Fibroblast of lung (primary cell): ENCODE data around the gene MPP2. TPM values are rescaled to one million over a fixed set of nuclear protein-coding genes. Genes with fewer than 3 reads are reported as not detected.

Source experiments
- DNase-seq, 2 donors: peaks; one replicate each; pipeline versions ENCODE4 v3.0.0 to v3.0.0-alpha.2; 2010; ENCODE audit warnings: low read depth in 2 of 2
- H2AFZ ChIP-seq: 2 replicates; pipeline ENCODE4 v1.5.1; 2012; ENCODE audit warnings: low read length, control low read depth, inconsistent platforms
- H3K27ac ChIP-seq: 2 replicates; pipeline ENCODE4 v1.5.1; 2011; ENCODE audit warnings: low read length, control low read depth; ENCODE audit not compliant: insufficient read depth
- H3K27me3 ChIP-seq: 2 replicates; pipeline ENCODE4 v1.5.1; 2011; ENCODE audit warnings: mild to moderate bottlenecking, low read length; ENCODE audit not compliant: control insufficient read depth, insufficient read depth
- H3K36me3 ChIP-seq: 2 replicates; pipeline ENCODE4 v1.5.1; 2011; ENCODE audit warnings: low read length; ENCODE audit not compliant: control insufficient read depth, insufficient read depth
- H3K4me1 ChIP-seq: 2 replicates; pipeline ENCODE4 v1.5.1; 2011; ENCODE audit warnings: low read length; ENCODE audit not compliant: control insufficient read depth, insufficient read depth; ENCODE audit errors: extremely low read depth
- H3K4me2 ChIP-seq: 2 replicates; pipeline ENCODE4 v1.5.1; 2011; ENCODE audit warnings: low read length, control low read depth; ENCODE audit not compliant: insufficient read depth; ENCODE audit errors: extremely low read depth
- H3K4me3 ChIP-seq, 4 experiments: fragments of 200-600 bp in 1 of 4; sonication (generic) in 1 of 4; replicated peaks in 1 of 4; 2 replicates each; pipeline ENCODE4 v1.5.1; 2011 to 2016; ENCODE audit warnings: low read length in 4 of 4, low read depth in 3 of 4, mild to moderate bottlenecking in 3 of 4, control low read depth in 2 of 4, inconsistent platforms in 1 of 4, mixed read lengths in 1 of 4; ENCODE audit not compliant: insufficient read depth in 1 of 4; ENCODE audit errors: control extremely low read depth in 1 of 4
- H3K79me2 ChIP-seq: 2 replicates; pipeline ENCODE4 v1.5.1; 2012; ENCODE audit warnings: mild to moderate bottlenecking, low read length, inconsistent platforms; ENCODE audit not compliant: control insufficient read depth, insufficient read depth
- H3K9ac ChIP-seq: 2 replicates; pipeline ENCODE4 v1.5.1; 2011; ENCODE audit warnings: mild to moderate bottlenecking, low read length, control low read depth; ENCODE audit not compliant: insufficient read depth
- H3K9me3 ChIP-seq: 2 replicates; pipeline ENCODE4 v1.5.1; 2012; ENCODE audit warnings: low read depth, low read length; ENCODE audit not compliant: control insufficient read depth, insufficient read depth
- H4K20me1 ChIP-seq: 2 replicates; pipeline ENCODE4 v1.5.1; 2011; ENCODE audit warnings: low read length; ENCODE audit not compliant: control insufficient read depth, insufficient read depth; ENCODE audit errors: extremely low read depth
- EZH2 ChIP-seq: IDR thresholded peaks from 2 replicates; pipeline ENCODE4 v1.5.1; 2012; ENCODE audit warnings: low read length, control low read depth, mild to moderate bottlenecking; ENCODE audit errors: missing control alignments
- polyA plus RNA-seq, 2 donors: library from polyadenylated mRNA; depleted of rRNA in 1 of 2; stranded (reverse) in 1 of 2; unstranded in 1 of 2; fragments of >200 nt; gene quantifications; 2 replicates each; pipeline ENCODE4 v1.2.1, GENCODE V29; 2011 to 2012; ENCODE audit warnings: missing spikeins in 1 of 2
- total RNA-seq: library from RNA; depleted of rRNA; stranded (reverse); fragments of >200 nt; gene quantifications from 2 replicates; pipeline ENCODE4 v1.2.1, GENCODE V29; 2014
- TF ChIP-seq, protein P1 (sequence below), 2 donors: IDR thresholded peaks in 1 of 2; conservative IDR thresholded peaks in 1 of 2; 1 replicate in 1 of 2; 2 replicates in 1 of 2; pipeline ENCODE4 v1.5.1; 2011 to 2012; ENCODE audit warnings: low read length in 2 of 2, control low read depth in 1 of 2, inconsistent platforms in 1 of 2, low read depth in 1 of 2, mild to moderate bottlenecking in 1 of 2

MPP2 gene
- total and polyA plus RNA-seq, 2 donors (not counting 1 experiment from before 2014, with no cell fraction given) = 1.2 to 2.1 TPM

DNA sequence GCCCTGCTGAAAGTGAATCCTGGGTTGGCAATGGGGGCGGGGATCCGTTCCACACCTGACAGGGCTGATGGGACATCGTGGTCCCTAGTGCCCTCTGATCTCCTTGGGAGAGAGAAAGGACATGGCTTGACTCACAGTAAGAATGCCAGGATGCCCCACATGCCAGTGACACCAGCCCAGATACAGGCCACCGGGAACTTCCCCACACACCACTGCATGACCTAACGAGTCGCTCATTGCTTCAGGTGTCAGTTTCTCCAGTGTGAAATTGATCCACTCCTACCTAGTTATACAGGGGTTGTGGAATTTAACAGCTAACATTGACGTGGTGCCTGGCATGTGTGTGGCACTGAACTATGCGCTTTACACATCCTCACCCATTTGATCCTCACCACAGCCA, 52.8 kb downstream of the MPP2 start:
- no peak for TF ChIP-seq EZH2
- TF ChIP-seq, protein P1, sequence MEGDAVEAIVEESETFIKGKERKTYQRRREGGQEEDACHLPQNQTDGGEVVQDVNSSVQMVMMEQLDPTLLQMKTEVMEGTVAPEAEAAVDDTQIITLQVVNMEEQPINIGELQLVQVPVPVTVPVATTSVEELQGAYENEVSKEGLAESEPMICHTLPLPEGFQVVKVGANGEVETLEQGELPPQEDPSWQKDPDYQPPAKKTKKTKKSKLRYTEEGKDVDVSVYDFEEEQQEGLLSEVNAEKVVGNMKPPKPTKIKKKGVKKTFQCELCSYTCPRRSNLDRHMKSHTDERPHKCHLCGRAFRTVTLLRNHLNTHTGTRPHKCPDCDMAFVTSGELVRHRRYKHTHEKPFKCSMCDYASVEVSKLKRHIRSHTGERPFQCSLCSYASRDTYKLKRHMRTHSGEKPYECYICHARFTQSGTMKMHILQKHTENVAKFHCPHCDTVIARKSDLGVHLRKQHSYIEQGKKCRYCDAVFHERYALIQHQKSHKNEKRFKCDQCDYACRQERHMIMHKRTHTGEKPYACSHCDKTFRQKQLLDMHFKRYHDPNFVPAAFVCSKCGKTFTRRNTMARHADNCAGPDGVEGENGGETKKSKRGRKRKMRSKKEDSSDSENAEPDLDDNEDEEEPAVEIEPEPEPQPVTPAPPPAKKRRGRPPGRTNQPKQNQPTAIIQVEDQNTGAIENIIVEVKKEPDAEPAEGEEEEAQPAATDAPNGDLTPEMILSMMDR (conservative IDR thresholded peaks at IDR 0.05 in 1 of 2, IDR thresholded peaks at IDR 0.05 in 1 of 2; ENCODE audit: low read depth in 1 of 2, low read length in 2 of 2) = no peak
- Histone ChIP-seq H3K27me3 (peaks cover 23% of the 10 kb centered on the region), H4K20me1 (no peaks in the 10 kb centered on the region), H3K79me2 (no peaks in the 10 kb centered on the region), H3K9ac (no peak overlapping the region), H3K4me3 (no peak overlapping the region), H3K27ac (no peak overlapping the region), H3K4me2 (no peak overlapping the region), H2AFZ (no peak overlapping the region), H3K9me3 (no peaks in the 10 kb centered on the region), H3K4me1 (no peaks in the 10 kb centered on the region), H3K36me3 (no peaks in the 10 kb centered on the region)
- DNase-seq = no peak

DNA sequence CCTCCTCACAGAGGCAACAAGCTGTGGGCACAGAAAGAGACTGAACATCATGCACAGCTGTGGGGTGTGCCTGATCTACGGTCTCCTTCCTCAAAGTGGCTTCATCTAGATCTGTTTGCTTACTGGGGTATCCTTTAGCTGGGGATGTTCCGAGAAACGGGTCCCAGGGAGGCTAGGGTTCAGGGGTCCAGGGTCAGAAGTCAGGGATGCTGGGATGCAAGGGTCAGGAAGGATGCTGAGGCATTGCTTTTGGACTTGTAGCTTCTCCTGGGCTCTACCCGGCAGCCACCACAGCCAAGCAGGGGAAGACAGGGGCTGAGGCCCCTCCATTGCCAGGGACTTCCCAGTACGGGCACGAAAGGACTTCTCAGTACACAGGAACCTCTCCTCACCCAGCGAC, 53.8 kb downstream of the MPP2 start:
- no peak overlapping the region for H2AFZ ChIP-seq
- no peaks in the 10 kb centered on the region for H3K4me1 ChIP-seq
- H3K4me2 ChIP-seq = no peak overlapping the region
- H3K79me2 ChIP-seq = no peaks in the 10 kb centered on the region
- DNase-seq = no peak
- no peaks in the 10 kb centered on the region for H3K36me3 ChIP-seq
- H3K27me3 ChIP-seq = peaks cover 21% of the 10 kb centered on the region
- H3K9ac ChIP-seq = no peak overlapping the region
- no peak for TF ChIP-seq EZH2
- TF ChIP-seq, protein P1 (conservative IDR thresholded peaks at IDR 0.05 in 1 of 2, IDR thresholded peaks at IDR 0.05 in 1 of 2; ENCODE audit: low read depth in 1 of 2, low read length in 2 of 2) = no peak
- no peaks in the 10 kb centered on the region for H4K20me1 ChIP-seq
- H3K9me3 ChIP-seq = no peaks in the 10 kb centered on the region
- no peak overlapping the region for H3K4me3 ChIP-seq
- no peak overlapping the region for H3K27ac ChIP-seq

DNA sequence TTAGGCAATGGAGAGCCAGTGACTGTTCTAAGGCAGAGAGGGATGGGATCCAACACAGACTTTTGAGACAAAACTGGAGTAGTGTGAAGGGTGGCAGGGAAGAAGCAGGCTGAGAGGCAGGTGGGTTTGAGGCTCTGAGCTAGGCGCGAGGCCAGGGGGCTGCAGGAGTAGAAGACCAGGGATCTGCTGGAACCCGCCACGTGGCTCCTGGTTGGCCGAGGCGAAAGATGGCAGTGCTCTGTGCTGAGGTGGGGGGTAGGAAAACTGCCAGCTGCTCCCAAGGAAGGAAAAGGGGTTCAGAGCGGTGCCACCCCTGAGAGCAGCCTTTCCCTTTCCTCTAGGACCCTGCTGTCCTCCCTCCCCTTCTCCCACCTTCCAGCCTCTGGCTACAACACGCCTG, 54.8 kb downstream of the MPP2 start:
- Histone ChIP-seq H4K20me1 (no peaks in the 10 kb centered on the region), H3K4me3 (no peak overlapping the region), H3K4me2 (no peak overlapping the region), H3K36me3 (no peaks in the 10 kb centered on the region), H2AFZ (no peak overlapping the region), H3K9ac (no peak overlapping the region), H3K79me2 (no peaks in the 10 kb centered on the region), H3K4me1 (no peaks in the 10 kb centered on the region), H3K27ac (no peak overlapping the region), H3K27me3 (peaks cover 16% of the 10 kb centered on the region), H3K9me3 (no peaks in the 10 kb centered on the region)
- TF ChIP-seq, protein P1 (conservative IDR thresholded peaks at IDR 0.05 in 1 of 2, IDR thresholded peaks at IDR 0.05 in 1 of 2; ENCODE audit: low read depth in 1 of 2, low read length in 2 of 2) = no peak
- TF ChIP-seq EZH2 = no peak
- no peak for DNase-seq
